B cell (primary cell): Measurements from ENCODE around the gene GMPPB. TPM values are rescaled to one million over a fixed set of nuclear protein-coding genes. Genes with fewer than 3 reads are reported as not detected.

Source experiments
- ATAC-seq: fragments of 200-7000 bp; cut with Tn5 transposase; one replicate; pipeline ENCODE4 v1.10.0; 2021; ENCODE audit warnings: low read depth, mild to moderate bottlenecking, moderate number of reproducible peaks, moderate library complexity
- CTCF ChIA-PET: fragments of 350-600 bp; sonication (Branson Sonifier 250); formaldehyde crosslinking; loops from one replicate; lab custom pipeline; 2021; ENCODE audit warnings: antibody characterized with exemption, inconsistent platforms; lab: Charles Lee
- POLR2A ChIA-PET: fragments of 350-600 bp; sonication (Branson Sonifier 250); formaldehyde crosslinking; loops from one replicate; lab custom pipeline; 2021; ENCODE audit warnings: antibody characterized with exemption; lab: Charles Lee
- DNase-seq: peaks from one replicate; pipeline ENCODE4 v3.0.0; 2013
- H2AFZ ChIP-seq: 2 replicates; pipeline ENCODE4 v1.6.1; 2012; ENCODE audit warnings: mild to moderate bottlenecking, low read depth, low read length; ENCODE audit not compliant: insufficient read depth, poor library complexity, severe bottlenecking
- H3K27ac ChIP-seq, 2 donors: 1 replicate in 1 of 2; 2 replicates in 1 of 2; pipeline ENCODE4 v1.5.1; 2012 to 2013; ENCODE audit warnings: low read length in 2 of 2, mild to moderate bottlenecking in 2 of 2, moderate library complexity in 1 of 2
- H3K27me3 ChIP-seq, 4 experiments: fragments of 200-600 bp in 1 of 4; sonication (generic) in 1 of 4; replicated peaks in 1 of 4; 1 replicate in 2 of 4; 2 replicates in 2 of 4; pipeline versions ENCODE4 v1.6.1 to v1.7.0; 2013 to 2016; ENCODE audit warnings: low read length in 3 of 4, mild to moderate bottlenecking in 2 of 4, mixed read lengths in 1 of 4, moderate library complexity in 1 of 4; ENCODE audit not compliant: insufficient read depth in 4 of 4, control insufficient read depth in 3 of 4; ENCODE audit errors: control extremely low read depth in 1 of 4
- H3K36me3 ChIP-seq, 2 experiments: replicated peaks in 1 of 2; 1 replicate in 1 of 2; 2 replicates in 1 of 2; pipeline versions ENCODE4 v1.6.1 to v1.7.1; 2013; ENCODE audit warnings: low read length in 1 of 2; ENCODE audit not compliant: insufficient read depth in 2 of 2, control insufficient read depth in 1 of 2; ENCODE audit errors: control extremely low read depth in 1 of 2, extremely low read depth in 1 of 2
- H3K4me1 ChIP-seq, 2 donors: fragments of 200-600 bp in 1 of 2; sonication (generic) in 1 of 2; 1 replicate in 1 of 2; 2 replicates in 1 of 2; pipeline versions ENCODE4 v1.5.1 to v1.6.1; 2013 to 2017; ENCODE audit warnings: low read length in 2 of 2; ENCODE audit not compliant: control insufficient read depth in 2 of 2, insufficient read depth in 2 of 2
- H3K4me2 ChIP-seq: replicated peaks from 2 replicates; pipeline ENCODE3; 2012; ENCODE audit warnings: mild to moderate bottlenecking, low read depth, low read length; ENCODE audit not compliant: poor library complexity, severe bottlenecking
- H3K4me3 ChIP-seq, 5 experiments: fragments of 200-600 bp in 1 of 5; sonication (generic) in 1 of 5; 1 replicate in 3 of 5; 2 replicates in 2 of 5; pipeline versions ENCODE4 v1.5.1 to v1.7.0; 2011 to 2016; ENCODE audit warnings: low read length in 4 of 5, mild to moderate bottlenecking in 4 of 5, low read depth in 2 of 5, control low read depth in 1 of 5, moderate library complexity in 1 of 5; ENCODE audit not compliant: insufficient read depth in 1 of 5; ENCODE audit errors: control extremely low read depth in 1 of 5, extremely low read depth in 1 of 5
- H3K79me2 ChIP-seq: fragments of 200-600 bp; sonication (generic); one replicate; pipeline ENCODE4 v1.6.0; 2016; ENCODE audit warnings: low read length; ENCODE audit not compliant: control insufficient read depth, insufficient read depth
- H3K9ac ChIP-seq: fragments of 200-600 bp; sonication (generic); 2 replicates; pipeline ENCODE4 v1.6.1; 2017; ENCODE audit warnings: mild to moderate bottlenecking, low read length, moderate library complexity
- H3K9me3 ChIP-seq, 3 donors: one replicate each; pipeline versions ENCODE4 v1.6.1 to v1.7.1; 2013; ENCODE audit warnings: low read length in 2 of 3; ENCODE audit not compliant: control insufficient read depth in 2 of 3, insufficient read depth in 1 of 3; ENCODE audit errors: control extremely low read depth in 1 of 3
- H4K20me1 ChIP-seq: 2 replicates; pipeline ENCODE4 v1.6.0; 2012; ENCODE audit warnings: mild to moderate bottlenecking, low read length; ENCODE audit not compliant: insufficient read depth, control insufficient read depth, poor library complexity, severe bottlenecking
- H3K27ac Mint-ChIP-seq: one replicate; pipeline ENCODE4 v1.8.0; 2021; ENCODE audit warnings: mixed read lengths
- H3K27me3 Mint-ChIP-seq: one replicate; pipeline ENCODE4 v1.8.0; 2021; ENCODE audit warnings: mixed read lengths
- H3K4me1 Mint-ChIP-seq: one replicate; pipeline ENCODE4 v1.8.0; 2021; ENCODE audit warnings: mixed read lengths
- H3K4me3 Mint-ChIP-seq: one replicate; pipeline ENCODE4 v1.8.0; 2021; ENCODE audit warnings: mixed read lengths
- H3K9me3 Mint-ChIP-seq: one replicate; pipeline ENCODE4 v1.8.0; 2022; ENCODE audit warnings: mixed read lengths; ENCODE audit not compliant: insufficient read depth
- EZH2 ChIP-seq: IDR thresholded peaks from 2 replicates; pipeline ENCODE4 v1.6.1; 2012; ENCODE audit warnings: borderline replicate concordance, low read depth, mild to moderate bottlenecking, moderate library complexity, low read length; ENCODE audit not compliant: insufficient read depth, poor library complexity, severe bottlenecking
- WGBS: methylation state at CpG from one replicate; pipeline ENCODE4 v1.1.5; 2013; ENCODE audit warnings: missing lambda C conversion rate; ENCODE audit not compliant: insufficient coverage; 5-methylcytosine and 5-hydroxymethylcytosine counted together
- intact Hi-C: fragments of 100-400 bp; cut with micrococcal nuclease; formaldehyde crosslinking; loops from one replicate; pipeline ENCODE4 v1.10.0; 2022
- polyA plus RNA-seq: library from polyadenylated mRNA; depleted of rRNA; stranded (reverse); fragments of >200 nt; gene quantifications from 2 replicates; pipeline ENCODE4 v1.2.3, GENCODE V29; 2012
- total RNA-seq, 2 donors: library from RNA; stranded (reverse); fragments of 120-200 nt in 1 of 2; gene quantifications; 1 replicate in 1 of 2; 2 replicates in 1 of 2; pipeline versions ENCODE4 v1.2.3 to v1.2.4, GENCODE V29; 2013 to 2022
- TF ChIP-seq, protein P1 (sequence below): fragments of 200-600 bp; IDR thresholded peaks from one replicate; pipeline ENCODE4 v1.8.0; 2022; ENCODE audit warnings: antibody characterized with exemption, mild to moderate bottlenecking

GMPPB gene
- total and polyA plus RNA-seq, 2 donors (not counting 1 experiment from before 2014, with no cell fraction given) = 31.4 to 32.5 TPM

DNA sequence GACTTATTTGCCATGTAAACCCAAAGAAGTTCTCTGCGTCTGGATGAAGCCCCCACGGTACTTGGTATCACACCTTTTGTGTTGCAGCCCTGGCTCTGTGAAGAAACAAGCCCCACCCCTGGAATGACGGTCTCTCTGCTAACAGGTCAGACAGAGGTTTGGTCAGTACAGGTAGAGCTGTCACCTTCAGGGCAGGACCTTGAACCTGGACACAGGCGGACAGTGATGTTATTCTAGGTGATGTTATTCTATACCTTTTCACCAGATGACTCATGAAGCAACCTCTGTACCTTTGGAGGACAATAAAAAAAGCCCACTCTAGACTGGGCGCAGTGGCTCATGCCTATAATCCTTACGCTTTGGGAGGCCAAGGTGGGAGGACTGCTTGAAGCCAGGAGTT is 11.0 kb upstream of the GMPPB start:
- H3K9me3 Mint-ChIP-seq = no peaks in the 10 kb centered on the region
- H3K27ac Mint-ChIP-seq = no peak overlapping the region
- Histone ChIP-seq H3K4me3 (no peak overlapping the region), H3K27ac (no peak overlapping the region), H3K4me1 (no peaks in the 10 kb centered on the region), H2AFZ (no peak overlapping the region), H3K9me3 (no peaks in the 10 kb centered on the region), H4K20me1 (no peaks in the 10 kb centered on the region), H3K79me2 (peaks cover 15% of the 10 kb centered on the region), H3K4me2 (no peak overlapping the region), H3K27me3 (no peaks in the 10 kb centered on the region), H3K36me3 (peaks cover 6 to 65% of the 10 kb centered on the region in 2 experiments), H3K9ac (no peak overlapping the region)
- no peaks in the 10 kb centered on the region for H3K27me3 Mint-ChIP-seq
- TF ChIP-seq, protein P1, sequence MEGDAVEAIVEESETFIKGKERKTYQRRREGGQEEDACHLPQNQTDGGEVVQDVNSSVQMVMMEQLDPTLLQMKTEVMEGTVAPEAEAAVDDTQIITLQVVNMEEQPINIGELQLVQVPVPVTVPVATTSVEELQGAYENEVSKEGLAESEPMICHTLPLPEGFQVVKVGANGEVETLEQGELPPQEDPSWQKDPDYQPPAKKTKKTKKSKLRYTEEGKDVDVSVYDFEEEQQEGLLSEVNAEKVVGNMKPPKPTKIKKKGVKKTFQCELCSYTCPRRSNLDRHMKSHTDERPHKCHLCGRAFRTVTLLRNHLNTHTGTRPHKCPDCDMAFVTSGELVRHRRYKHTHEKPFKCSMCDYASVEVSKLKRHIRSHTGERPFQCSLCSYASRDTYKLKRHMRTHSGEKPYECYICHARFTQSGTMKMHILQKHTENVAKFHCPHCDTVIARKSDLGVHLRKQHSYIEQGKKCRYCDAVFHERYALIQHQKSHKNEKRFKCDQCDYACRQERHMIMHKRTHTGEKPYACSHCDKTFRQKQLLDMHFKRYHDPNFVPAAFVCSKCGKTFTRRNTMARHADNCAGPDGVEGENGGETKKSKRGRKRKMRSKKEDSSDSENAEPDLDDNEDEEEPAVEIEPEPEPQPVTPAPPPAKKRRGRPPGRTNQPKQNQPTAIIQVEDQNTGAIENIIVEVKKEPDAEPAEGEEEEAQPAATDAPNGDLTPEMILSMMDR = no peak
- no peak for TF ChIP-seq EZH2
- ATAC-seq (no peak), DNase-seq (no peak)
- CTCF ChIA-PET = no interaction called here
- no peaks in the 10 kb centered on the region for H3K4me1 Mint-ChIP-seq
- 98% methylated on average over 5 of the region's 6 CpGs for WGBS
- intact Hi-C loops = no loop called here
- POLR2A ChIA-PET = no interaction called here
- H3K4me3 Mint-ChIP-seq = no peak overlapping the region

DNA sequence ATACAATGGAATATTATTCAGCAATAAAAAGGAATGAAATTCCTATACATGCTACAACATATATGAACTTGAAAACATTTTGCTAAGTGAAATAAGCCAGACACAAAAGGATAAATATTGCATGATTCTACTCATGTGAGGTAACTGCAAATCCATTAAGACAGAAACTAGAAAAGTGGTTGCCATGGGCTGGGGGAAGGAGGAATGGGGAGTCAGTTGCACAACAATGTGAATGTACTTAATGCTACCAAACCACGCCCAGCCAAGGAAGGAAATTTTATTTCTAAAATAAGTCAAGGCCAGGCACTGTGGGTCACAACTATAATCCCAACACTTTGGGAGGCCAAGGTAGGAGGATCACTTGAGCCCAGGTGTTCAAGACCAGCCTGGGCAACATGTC is 9.8 kb upstream of the GMPPB start:
- H3K79me2 ChIP-seq = peaks cover 9% of the 10 kb centered on the region
- no peaks in the 10 kb centered on the region for H3K4me1 ChIP-seq
- H3K36me3 ChIP-seq = peaks cover 6 to 61% of the 10 kb centered on the region in 2 experiments
- no peaks in the 10 kb centered on the region for H4K20me1 ChIP-seq
- TF ChIP-seq, protein P1 = no peak
- no peak for TF ChIP-seq EZH2
- no peak overlapping the region for H3K4me3 ChIP-seq
- H3K27ac ChIP-seq = no peak overlapping the region
- WGBS = no CpG with 5 or more reads among the region's 1 CpG
- H3K4me1 Mint-ChIP-seq = no peaks in the 10 kb centered on the region
- intact Hi-C loops = no loop called here
- H3K27me3 ChIP-seq = no peaks in the 10 kb centered on the region
- no peak for DNase-seq
- no peak overlapping the region for H3K4me2 ChIP-seq
- no peak overlapping the region for H3K27ac Mint-ChIP-seq
- POLR2A ChIA-PET = interaction anchor here (0.6 kb wide), 1 partner anchor 639 kb away, joined by 5 read pairs; no protein-coding TSS in a partner anchor
- CTCF ChIA-PET = interaction anchor here (0.7 kb wide), 1 partner anchor 24 kb away, joined by 3 read pairs; no protein-coding TSS in a partner anchor
- H3K27me3 Mint-ChIP-seq = no peaks in the 10 kb centered on the region
- no peak overlapping the region for H3K9ac ChIP-seq
- H3K4me3 Mint-ChIP-seq = no peak overlapping the region
- no peaks in the 10 kb centered on the region for H3K9me3 Mint-ChIP-seq
- ATAC-seq = no peak
- no peaks in the 10 kb centered on the region for H3K9me3 ChIP-seq
- H2AFZ ChIP-seq = no peak overlapping the region
